IPS DF 6.9 (cell line): Measurements from ENCODE around the gene FBXO5.

Experiments
- DNase-seq: peaks from one replicate; pipeline ENCODE4 v3.0.0-alpha.2; 2013; ENCODE audit warnings: low read depth, low spot score
- H3K27ac ChIP-seq: one replicate; pipeline ENCODE4 v1.5.1; 2013; ENCODE audit warnings: low read length, control low read depth
- H3K27me3 ChIP-seq: 2 replicates; pipeline ENCODE4 v1.6.1; 2013; ENCODE audit warnings: mild to moderate bottlenecking, low read length; ENCODE audit not compliant: control insufficient read depth, insufficient read depth
- H3K36me3 ChIP-seq: 2 replicates; pipeline ENCODE4 v1.6.1; 2013; ENCODE audit warnings: low read length; ENCODE audit not compliant: control insufficient read depth, insufficient read depth
- H3K4me1 ChIP-seq: 2 replicates; pipeline ENCODE4 v1.6.1; 2013; ENCODE audit warnings: low read length; ENCODE audit not compliant: control insufficient read depth, insufficient read depth
- H3K4me3 ChIP-seq: 2 replicates; pipeline ENCODE4 v1.5.1; 2013; ENCODE audit warnings: mild to moderate bottlenecking, low read length
- H3K9me3 ChIP-seq: 2 replicates; pipeline ENCODE4 v1.6.1; 2013; ENCODE audit warnings: low read length, inconsistent platforms; ENCODE audit not compliant: control insufficient read depth, insufficient read depth
- WGBS: extraction: QIAGEN DNeasy Blood & Tissue Kit; methylation state at CpG from one replicate; pipeline ENCODE4 v1.1.7; 2013; ENCODE audit warnings: mixed read lengths, missing lambda C conversion rate; ENCODE audit not compliant: insufficient read length, insufficient coverage; 5-methylcytosine and 5-hydroxymethylcytosine counted together

Gene FBXO5

DNA sequence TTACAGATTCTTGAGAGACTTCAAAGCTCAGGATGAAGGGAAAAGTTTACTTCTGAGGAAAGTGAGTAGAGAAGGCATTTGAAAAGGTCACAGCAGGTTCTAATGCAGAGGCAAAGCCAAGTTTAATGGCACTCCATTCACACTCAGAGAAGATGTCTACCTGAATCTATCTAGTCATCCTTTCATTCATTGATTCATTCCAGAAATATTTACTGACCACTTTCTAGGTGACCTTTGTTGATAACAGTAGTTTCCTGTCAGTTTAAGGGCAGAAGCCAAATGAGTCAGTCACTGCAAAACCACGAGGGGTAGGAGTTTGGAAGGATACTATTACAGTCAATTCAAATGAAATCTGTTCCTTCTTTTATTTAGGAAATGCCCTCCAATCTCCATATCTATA is 30.8 kb downstream of the FBXO5 start:
- H3K36me3 ChIP-seq, result no peaks in the 10 kb centered on the region
- H3K9me3 ChIP-seq, result no peaks in the 10 kb centered on the region
- H3K4me3 ChIP-seq, result no peak overlapping the region
- no peak for DNase-seq
- H3K27ac ChIP-seq, result no peak overlapping the region
- no peaks in the 10 kb centered on the region for H3K27me3 ChIP-seq
- WGBS, result no CpG with 5 or more reads among the region's 1 CpG
- no peaks in the 10 kb centered on the region; the same call in 1 of the 2 replicates for H3K4me1 ChIP-seq

- Histone ChIP-seq H3K4me3 (no peak overlapping the region), H3K27me3 (no peaks in the 10 kb centered on the region), H3K9me3 (no peaks in the 10 kb centered on the region), H3K27ac (no peak overlapping the region), H3K36me3 (no peaks in the 10 kb centered on the region), H3K4me1 (no peaks in the 10 kb centered on the region; the same call in 1 of the 2 replicates)
- DNase-seq, result no peak
- no CpG with 5 or more reads among the region's 3 CpGs for WGBS
These were observed 32.6 kb downstream of the FBXO5 start for GRCh38 chr6:152950240-152950639.

- H3K36me3 ChIP-seq, result no peaks in the 10 kb centered on the region
- WGBS, result no CpG with 5 or more reads among the region's 9 CpGs
- no peaks in the 10 kb centered on the region; the same call in 1 of the 2 replicates for H3K4me1 ChIP-seq
- H3K27ac ChIP-seq, result no peak overlapping the region
- H3K9me3 ChIP-seq, result no peaks in the 10 kb centered on the region
- no peaks in the 10 kb centered on the region for H3K27me3 ChIP-seq
- H3K4me3 ChIP-seq, result no peak overlapping the region
- DNase-seq, result no peak
These were observed 34.6 kb downstream of the FBXO5 start for GRCh38 chr6:152948150-152948768.

- H3K9me3 ChIP-seq, result no peaks in the 10 kb centered on the region
- WGBS, result no CpG with 5 or more reads among the region's 2 CpGs
- H3K27me3 ChIP-seq, result no peaks in the 10 kb centered on the region
- H3K4me3 ChIP-seq, result no peak overlapping the region
- no peaks in the 10 kb centered on the region for H3K36me3 ChIP-seq
- H3K4me1 ChIP-seq, result no peaks in the 10 kb centered on the region; the same call in 1 of the 2 replicates
- DNase-seq, result no peak
- H3K27ac ChIP-seq, result no peak overlapping the region
These were observed 35.8 kb downstream of the FBXO5 start for GRCh38 chr6:152946995-152947394.

- Histone ChIP-seq H3K27ac (no peak overlapping the region), H3K4me1 (no peaks in the 10 kb centered on the region; the same call in 1 of the 2 replicates), H3K36me3 (no peaks in the 10 kb centered on the region), H3K27me3 (no peaks in the 10 kb centered on the region), H3K4me3 (no peak overlapping the region), H3K9me3 (no peaks in the 10 kb centered on the region)
- WGBS, result no CpG with 5 or more reads among the region's 3 CpGs
- DNase-seq, result no peak
These were observed 36.4 kb downstream of the FBXO5 start for GRCh38 chr6:152946484-152946883.

GRCh38 chr6:152943260-152943897 is 39.5 kb downstream of the FBXO5 start:
- Histone ChIP-seq H3K27ac (no peak overlapping the region), H3K36me3 (no peaks in the 10 kb centered on the region), H3K9me3 (no peaks in the 10 kb centered on the region), H3K4me3 (no peak overlapping the region), H3K27me3 (no peaks in the 10 kb centered on the region), H3K4me1 (no peaks in the 10 kb centered on the region; the same call in 1 of the 2 replicates)
- DNase-seq, result no peak
- WGBS, result no CpG with 5 or more reads among the region's 2 CpGs

DNA sequence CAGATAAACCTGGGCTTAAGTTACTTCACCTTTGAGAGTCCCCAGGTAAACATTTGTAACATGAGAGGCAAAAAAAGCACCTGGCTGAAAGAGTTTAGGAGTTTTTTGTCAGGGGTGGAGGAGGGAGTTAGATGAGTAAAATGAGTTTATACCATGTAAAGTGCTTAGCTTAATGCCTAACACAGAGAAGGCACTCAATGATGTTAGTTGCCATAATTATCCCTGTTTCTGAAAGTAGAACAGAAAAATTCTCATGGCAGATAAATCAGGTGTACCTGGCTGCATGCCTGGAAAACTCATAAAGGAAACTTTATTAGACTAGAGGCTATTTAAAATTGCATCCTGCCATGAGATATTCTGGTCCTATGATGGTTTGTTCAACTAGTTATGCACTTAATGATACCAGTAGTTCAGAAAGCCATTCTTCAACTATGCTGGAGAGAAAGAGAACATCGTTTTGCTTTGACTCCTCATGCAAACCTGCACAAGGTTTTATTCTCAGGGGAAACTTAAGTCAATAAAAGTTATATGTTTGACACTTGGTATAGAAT is 40.4 kb downstream of the FBXO5 start:
- Histone ChIP-seq H3K4me1 (no peaks in the 10 kb centered on the region; the same call in 1 of the 2 replicates), H3K4me3 (no peak overlapping the region), H3K27me3 (no peaks in the 10 kb centered on the region), H3K27ac (no peak overlapping the region), H3K36me3 (no peaks in the 10 kb centered on the region), H3K9me3 (no peaks in the 10 kb centered on the region)
- no CpG with 5 or more reads among the region's 1 CpG for WGBS
- DNase-seq, result no peak

DNA sequence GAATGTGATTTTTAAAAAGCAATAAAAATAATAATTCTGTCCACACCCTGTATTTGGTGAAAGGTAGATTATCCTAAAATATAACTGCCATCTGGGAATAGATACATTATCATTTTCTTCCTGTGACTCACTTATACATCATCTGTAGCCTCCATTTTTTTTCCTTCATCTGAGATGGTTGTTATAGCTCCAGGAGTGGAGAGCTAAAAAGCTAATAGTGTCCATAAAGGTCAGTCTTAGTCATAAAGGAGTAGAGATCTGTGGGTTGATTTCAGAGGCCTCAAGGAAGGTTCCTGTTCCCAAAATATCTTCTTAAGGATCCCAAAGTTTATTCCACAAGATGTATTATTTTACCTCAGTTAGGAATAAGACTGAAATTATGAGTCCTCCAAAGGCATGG is 41.1 kb downstream of the FBXO5 start:
- H3K27me3 ChIP-seq, result no peaks in the 10 kb centered on the region
- DNase-seq, result no peak

GRCh38 chr6:152932865-152933264 is 50.0 kb downstream of the FBXO5 start:
- no peaks in the 10 kb centered on the region for H3K27me3 ChIP-seq
- no CpG with 5 or more reads among the region's 3 CpGs for WGBS

More for the DNA sequence above, 41.1 kb downstream of the FBXO5 start:
- Histone ChIP-seq H3K4me3 (no peak overlapping the region), H3K4me1 (no peaks in the 10 kb centered on the region), H3K27ac (no peak overlapping the region), H3K9me3 (no peaks in the 10 kb centered on the region), H3K36me3 (no peaks in the 10 kb centered on the region)

GRCh38 chr6:152922706-152923105 is 60.1 kb downstream of the FBXO5 start:
- no peaks in the 10 kb centered on the region for H3K27me3 ChIP-seq
- no peaks in the 10 kb centered on the region for H3K36me3 ChIP-seq
- no CpG with 5 or more reads among the region's 2 CpGs for WGBS
- DNase-seq, result no peak
- no peaks in the 10 kb centered on the region; the same call in 1 of the 2 replicates for H3K4me1 ChIP-seq
- H3K9me3 ChIP-seq, result no peaks in the 10 kb centered on the region
- H3K4me3 ChIP-seq, result no peak overlapping the region
- no peak overlapping the region for H3K27ac ChIP-seq

More at GRCh38 chr6:152932865-152933264, 50.0 kb downstream of the FBXO5 start:
- Histone ChIP-seq H3K4me1 (no peaks in the 10 kb centered on the region), H3K36me3 (no peaks in the 10 kb centered on the region), H3K27ac (no peak overlapping the region), H3K4me3 (no peak overlapping the region), H3K9me3 (no peaks in the 10 kb centered on the region)
- DNase-seq, result no peak
